PFSK-1 (cell line): Measurements from ENCODE around the gene FOXP4.

ENCODE experiments used
- POLR2AphosphoS5 ChIP-seq: IDR thresholded peaks from 2 replicates; pipeline ENCODE4 v1.6.1; 2012; ENCODE audit warnings: low read depth, mild to moderate bottlenecking, control low read depth, low read length, moderate library complexity
- SIN3A ChIP-seq: IDR thresholded peaks from 2 replicates; pipeline ENCODE4 v1.6.1; 2012; ENCODE audit warnings: mild to moderate bottlenecking, low read length, moderate library complexity, borderline replicate concordance; ENCODE audit not compliant: insufficient read depth
- TF ChIP-seq, protein P1 (sequence below), 2 experiments: IDR thresholded peaks; 2 replicates each; pipeline versions ENCODE4 v1.6.1 to v1.8.0; 2011 to 2012; ENCODE audit warnings: low read depth in 2 of 2, low read length in 2 of 2, control low read depth in 1 of 2, inconsistent platforms in 1 of 2, mild to moderate bottlenecking in 1 of 2, moderate library complexity in 1 of 2; ENCODE audit not compliant: insufficient read depth in 1 of 2

DNA sequence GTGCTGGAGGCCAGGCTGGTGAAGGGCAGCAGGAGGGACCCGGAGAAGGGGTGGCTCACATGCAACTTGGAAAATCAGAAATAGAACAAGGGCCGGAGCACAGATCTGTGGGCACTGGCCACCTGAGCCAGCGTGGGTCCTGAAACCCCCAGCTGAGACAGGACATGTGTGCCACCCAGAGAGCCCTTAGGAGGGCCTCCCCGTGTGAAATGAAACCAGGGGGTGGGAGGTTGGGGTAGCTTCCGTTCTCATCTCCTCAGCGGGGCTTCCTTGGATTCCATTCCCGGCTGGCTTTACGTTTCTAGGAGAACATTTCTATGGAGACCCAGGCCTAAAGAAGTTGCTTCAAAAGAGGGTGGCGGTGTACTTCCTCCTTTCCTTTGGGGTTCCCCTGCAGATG lies 5.7 kb downstream of the FOXP4 start:
- TF ChIP-seq POLR2AphosphoS5, result no peak
- TF ChIP-seq SIN3A, result no peak
- TF ChIP-seq, protein P1, sequence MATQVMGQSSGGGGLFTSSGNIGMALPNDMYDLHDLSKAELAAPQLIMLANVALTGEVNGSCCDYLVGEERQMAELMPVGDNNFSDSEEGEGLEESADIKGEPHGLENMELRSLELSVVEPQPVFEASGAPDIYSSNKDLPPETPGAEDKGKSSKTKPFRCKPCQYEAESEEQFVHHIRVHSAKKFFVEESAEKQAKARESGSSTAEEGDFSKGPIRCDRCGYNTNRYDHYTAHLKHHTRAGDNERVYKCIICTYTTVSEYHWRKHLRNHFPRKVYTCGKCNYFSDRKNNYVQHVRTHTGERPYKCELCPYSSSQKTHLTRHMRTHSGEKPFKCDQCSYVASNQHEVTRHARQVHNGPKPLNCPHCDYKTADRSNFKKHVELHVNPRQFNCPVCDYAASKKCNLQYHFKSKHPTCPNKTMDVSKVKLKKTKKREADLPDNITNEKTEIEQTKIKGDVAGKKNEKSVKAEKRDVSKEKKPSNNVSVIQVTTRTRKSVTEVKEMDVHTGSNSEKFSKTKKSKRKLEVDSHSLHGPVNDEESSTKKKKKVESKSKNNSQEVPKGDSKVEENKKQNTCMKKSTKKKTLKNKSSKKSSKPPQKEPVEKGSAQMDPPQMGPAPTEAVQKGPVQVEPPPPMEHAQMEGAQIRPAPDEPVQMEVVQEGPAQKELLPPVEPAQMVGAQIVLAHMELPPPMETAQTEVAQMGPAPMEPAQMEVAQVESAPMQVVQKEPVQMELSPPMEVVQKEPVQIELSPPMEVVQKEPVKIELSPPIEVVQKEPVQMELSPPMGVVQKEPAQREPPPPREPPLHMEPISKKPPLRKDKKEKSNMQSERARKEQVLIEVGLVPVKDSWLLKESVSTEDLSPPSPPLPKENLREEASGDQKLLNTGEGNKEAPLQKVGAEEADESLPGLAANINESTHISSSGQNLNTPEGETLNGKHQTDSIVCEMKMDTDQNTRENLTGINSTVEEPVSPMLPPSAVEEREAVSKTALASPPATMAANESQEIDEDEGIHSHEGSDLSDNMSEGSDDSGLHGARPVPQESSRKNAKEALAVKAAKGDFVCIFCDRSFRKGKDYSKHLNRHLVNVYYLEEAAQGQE (IDR thresholded peaks at IDR 0.05; ENCODE audit: insufficient read depth in 1 of 2, low read depth in 2 of 2, low read length in 2 of 2), result no peak
